OCI-LY3 (cell line): ENCODE results near the gene PNMA6F.
"Not testable (repeated sequence)": the region's sequence is repeated elsewhere in the genome, so short reads cannot be mapped to it uniquely, and the experiment has no call there.

Experiments
- H2AFZ ChIP-seq: fragments of 200-600, 300-600 bp; shearing (Covaris generic); 2 replicates; pipeline ENCODE4 v1.6.0; 2014; ENCODE audit warnings: antibody characterized with exemption, low read depth, low read length
- H3K27ac ChIP-seq: fragments of 200-600, 300-600 bp; sonication (generic); 2 replicates; pipeline ENCODE4 v1.5.1; 2014; ENCODE audit warnings: mild to moderate bottlenecking, low read length, moderate library complexity, mixed read lengths
- H3K27me3 ChIP-seq: fragments of 200-600, 300-600 bp; sonication (generic); 2 replicates; pipeline ENCODE4 v1.6.1; 2014; ENCODE audit warnings: low read depth, low read length, mixed read lengths
- H3K36me3 ChIP-seq: fragments of 200-600, 300-600 bp; sonication (generic); replicated peaks from 2 replicates; pipeline ENCODE3; 2014; ENCODE audit warnings: low read depth, low read length, mixed read lengths
- H3K4me1 ChIP-seq: fragments of 300-600, 200-600 bp; sonication (generic); 2 replicates; pipeline ENCODE4 v1.6.1; 2014; ENCODE audit warnings: low read length, mixed read lengths
- H3K4me2 ChIP-seq: fragments of 200-600, 300-600 bp; sonication (generic); 2 replicates; pipeline ENCODE4 v1.6.1; 2014; ENCODE audit warnings: low read length, mixed read lengths
- H3K4me3 ChIP-seq: fragments of 300-600, 200-600 bp; sonication (generic); 2 replicates; pipeline ENCODE4 v1.5.1; 2014; ENCODE audit warnings: antibody characterized with exemption, mild to moderate bottlenecking, low read length, moderate library complexity
- H3K79me2 ChIP-seq: fragments of 300-600, 200-600 bp; shearing (Covaris generic); 2 replicates; pipeline ENCODE4 v1.6.1; 2014; ENCODE audit warnings: mild to moderate bottlenecking, low read length, mixed read lengths
- H3K9ac ChIP-seq: fragments of 300-600, 200-600 bp; shearing (Covaris generic); 2 replicates; pipeline ENCODE4 v1.6.0; 2014; ENCODE audit warnings: mild to moderate bottlenecking, low read length, moderate library complexity
- H3K9me3 ChIP-seq: fragments of 200-600, 300-600 bp; shearing (Covaris generic); 2 replicates; pipeline ENCODE4 v1.6.1; 2014; ENCODE audit warnings: low read length, mixed read lengths; ENCODE audit not compliant: insufficient read depth
- H4K20me1 ChIP-seq: fragments of 200-600, 300-600 bp; sonication (generic); 2 replicates; pipeline ENCODE4 v1.6.1; 2016; ENCODE audit warnings: low read length, mixed read lengths; ENCODE audit not compliant: insufficient read depth
- EZH2phosphoT487 ChIP-seq: fragments of 200-600 bp; shearing (Covaris generic); IDR thresholded peaks from 2 replicates; pipeline ENCODE4 v1.6.1; 2018; ENCODE audit warnings: antibody characterized with exemption, mixed run types, low read depth
- TF ChIP-seq, protein P1 (sequence below): fragments of 200-600, 300-600 bp; sonication (generic); IDR thresholded peaks from 2 replicates; pipeline ENCODE4 v1.5.1; 2014; ENCODE audit warnings: antibody characterized with exemption, low read length, low read depth

Gene PNMA6F

DNA sequence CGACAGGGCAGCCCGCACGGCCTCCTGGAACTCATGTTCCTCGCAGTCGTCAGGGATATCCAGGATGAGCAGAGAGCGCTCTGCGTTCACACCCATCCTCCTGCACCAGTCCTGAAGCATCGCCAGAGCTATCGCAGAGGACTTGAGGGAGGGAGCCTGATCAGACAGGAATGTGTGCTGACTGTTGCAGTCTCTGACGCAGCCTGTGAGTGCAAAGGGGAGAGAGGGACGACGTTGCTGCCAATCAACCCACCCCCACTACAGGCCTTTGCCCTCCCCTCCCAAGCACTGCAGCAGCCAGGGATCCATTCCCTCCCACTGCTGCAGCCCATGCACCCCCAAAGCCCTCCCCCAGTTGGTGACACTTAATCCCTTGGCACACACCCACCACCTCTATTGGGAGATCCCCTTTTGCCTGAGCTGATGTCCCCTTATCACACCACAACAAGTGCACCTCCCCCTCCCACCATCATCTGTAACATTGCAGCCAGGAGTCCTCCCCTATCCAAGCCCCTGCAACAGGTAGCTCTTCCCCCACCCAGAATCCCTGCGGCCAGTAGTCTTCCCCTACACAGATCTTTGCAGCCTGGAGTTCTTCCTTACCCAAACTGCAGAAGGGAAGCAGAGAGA is 897 bp downstream of the PNMA6F start:
- Histone ChIP-seq H4K20me1 (no peaks in the 10 kb centered on the region), H3K27me3 (no peaks in the 10 kb centered on the region), H3K4me3 (no peak overlapping the region), H3K36me3 (no peaks in the 10 kb centered on the region), H3K27ac (no peak overlapping the region), H3K9me3 (no peaks in the 10 kb centered on the region), H3K9ac (no peak overlapping the region), H3K79me2 (no peaks in the 10 kb centered on the region), H3K4me2 (no peak overlapping the region), H3K4me1 (no peaks in the 10 kb centered on the region), H2AFZ (no peak overlapping the region)
- TF ChIP-seq, protein P1, sequence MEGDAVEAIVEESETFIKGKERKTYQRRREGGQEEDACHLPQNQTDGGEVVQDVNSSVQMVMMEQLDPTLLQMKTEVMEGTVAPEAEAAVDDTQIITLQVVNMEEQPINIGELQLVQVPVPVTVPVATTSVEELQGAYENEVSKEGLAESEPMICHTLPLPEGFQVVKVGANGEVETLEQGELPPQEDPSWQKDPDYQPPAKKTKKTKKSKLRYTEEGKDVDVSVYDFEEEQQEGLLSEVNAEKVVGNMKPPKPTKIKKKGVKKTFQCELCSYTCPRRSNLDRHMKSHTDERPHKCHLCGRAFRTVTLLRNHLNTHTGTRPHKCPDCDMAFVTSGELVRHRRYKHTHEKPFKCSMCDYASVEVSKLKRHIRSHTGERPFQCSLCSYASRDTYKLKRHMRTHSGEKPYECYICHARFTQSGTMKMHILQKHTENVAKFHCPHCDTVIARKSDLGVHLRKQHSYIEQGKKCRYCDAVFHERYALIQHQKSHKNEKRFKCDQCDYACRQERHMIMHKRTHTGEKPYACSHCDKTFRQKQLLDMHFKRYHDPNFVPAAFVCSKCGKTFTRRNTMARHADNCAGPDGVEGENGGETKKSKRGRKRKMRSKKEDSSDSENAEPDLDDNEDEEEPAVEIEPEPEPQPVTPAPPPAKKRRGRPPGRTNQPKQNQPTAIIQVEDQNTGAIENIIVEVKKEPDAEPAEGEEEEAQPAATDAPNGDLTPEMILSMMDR: no peak

DNA sequence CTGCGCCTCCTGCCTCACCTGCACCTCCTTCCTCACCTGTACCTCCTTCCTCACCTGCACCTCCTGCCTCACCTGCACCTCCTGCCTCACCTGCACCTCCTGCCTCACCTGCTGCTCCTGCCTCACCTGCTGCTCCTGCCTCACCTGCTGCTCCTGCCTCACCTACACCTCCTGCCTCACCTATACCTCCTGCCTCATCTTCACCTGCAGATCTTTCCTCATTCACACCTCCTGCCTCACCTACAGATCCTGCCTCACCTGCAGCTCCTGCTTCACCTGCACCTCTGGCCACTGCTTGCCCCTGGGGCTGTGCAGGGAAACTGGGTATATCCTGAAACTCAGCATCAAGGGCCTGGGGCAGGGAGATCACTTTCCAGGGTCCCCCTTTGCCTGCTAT is 1.5 kb downstream of the PNMA6F start:
- H3K9ac ChIP-seq, H3K9me3 ChIP-seq, H2AFZ ChIP-seq: not testable (repeated sequence)

GRCh38 chrX:153319295-153320046 is 2.1 kb downstream of the PNMA6F start:
- Histone ChIP-seq H3K27ac (no peak overlapping the region), H3K79me2 (no peaks in the 10 kb centered on the region), H3K4me2 (no peak overlapping the region), H3K9ac (no peak overlapping the region), H3K4me3 (no peak overlapping the region), H2AFZ (no peak overlapping the region), H3K9me3 (no peaks in the 10 kb centered on the region), H3K36me3 (no peaks in the 10 kb centered on the region), H3K27me3 (no peaks in the 10 kb centered on the region), H4K20me1 (no peaks in the 10 kb centered on the region), H3K4me1 (no peaks in the 10 kb centered on the region)
- TF ChIP-seq EZH2phosphoT487: no peak
- TF ChIP-seq, protein P1: no peak

More for the DNA sequence above, 1.5 kb downstream of the PNMA6F start:
- not testable (repeated sequence) for H3K27me3 ChIP-seq, H3K27ac ChIP-seq, H3K79me2 ChIP-seq, H3K36me3 ChIP-seq, H3K4me2 ChIP-seq, H4K20me1 ChIP-seq, H3K4me1 ChIP-seq, H3K4me3 ChIP-seq

DNA sequence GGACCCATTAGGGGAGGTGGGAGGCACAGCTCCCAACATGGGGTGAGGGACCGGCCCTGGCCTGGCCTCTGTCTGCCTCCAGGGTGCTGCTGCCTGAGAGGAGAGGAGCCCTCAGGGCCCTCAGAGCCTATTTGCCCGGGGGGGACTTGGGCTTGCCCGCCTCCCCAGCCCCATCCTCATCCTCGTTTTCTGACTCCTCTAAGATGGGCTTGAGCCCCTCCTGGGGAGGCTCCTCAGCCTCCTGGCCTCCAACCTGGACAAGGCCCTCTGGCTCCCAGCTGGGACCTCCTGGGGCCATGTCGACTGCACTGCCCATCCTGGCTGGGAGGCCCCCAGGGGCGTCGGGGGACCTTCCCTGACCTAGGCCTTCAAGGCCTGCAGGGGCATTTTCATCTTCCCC is 2.8 kb downstream of the PNMA6F start:
- Histone ChIP-seq H3K9me3 (no peaks in the 10 kb centered on the region), H3K27me3 (no peaks in the 10 kb centered on the region), H3K79me2 (no peaks in the 10 kb centered on the region), H3K4me3 (no peak overlapping the region), H3K4me1 (no peaks in the 10 kb centered on the region), H3K36me3 (no peaks in the 10 kb centered on the region), H3K27ac (no peak overlapping the region), H2AFZ (no peak overlapping the region), H3K9ac (no peak overlapping the region), H3K4me2 (no peak overlapping the region), H4K20me1 (no peaks in the 10 kb centered on the region)
- no peak for TF ChIP-seq EZH2phosphoT487
- TF ChIP-seq, protein P1: no peak
